HG03135 (cell line): ENCODE data around the gene NAA80.
"Not testable (repeated sequence)": the region's sequence is repeated elsewhere in the genome, so short reads cannot be mapped to it uniquely, and the experiment has no call there.

Experiments used
- ATAC-seq: cut with Tn5 transposase; IDR thresholded peaks from one replicate; pipeline ENCODE4 v1.9.1; 2021; ENCODE audit warnings: mild to moderate bottlenecking, moderate library complexity; ENCODE audit not compliant: unreplicated experiment

NAA80 gene

DNA sequence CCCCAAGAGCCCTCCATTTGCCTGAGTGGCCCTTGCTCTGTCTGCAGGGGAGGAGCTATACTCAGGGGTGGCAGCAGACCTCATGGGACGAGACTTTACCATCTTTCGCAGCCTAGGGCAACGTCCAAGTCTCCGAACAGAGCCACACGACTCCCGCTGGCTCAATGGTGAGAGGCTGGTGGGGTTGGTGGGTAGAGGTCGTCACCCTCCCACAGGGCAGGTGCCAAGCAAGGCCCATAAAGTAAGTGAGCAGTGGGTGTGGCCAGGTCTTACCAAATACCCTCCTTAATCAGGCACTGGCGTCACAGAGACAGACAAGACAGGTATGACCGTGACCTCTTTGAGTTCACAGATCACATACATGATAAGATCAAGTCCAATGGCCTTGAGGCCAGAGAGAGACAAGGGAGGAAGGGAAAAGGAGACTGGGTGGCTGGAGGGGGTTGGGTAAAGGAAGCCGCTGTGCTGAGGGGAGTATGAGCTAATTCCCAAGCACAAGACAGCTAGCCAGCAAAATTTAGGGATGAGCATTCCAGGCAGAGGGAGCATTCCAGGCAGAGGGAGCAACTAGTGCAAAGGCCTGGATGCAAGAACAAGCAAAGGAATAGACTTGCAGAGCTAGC lies 27.8 kb downstream of the NAA80 start:
- no peak for ATAC-seq

DNA sequence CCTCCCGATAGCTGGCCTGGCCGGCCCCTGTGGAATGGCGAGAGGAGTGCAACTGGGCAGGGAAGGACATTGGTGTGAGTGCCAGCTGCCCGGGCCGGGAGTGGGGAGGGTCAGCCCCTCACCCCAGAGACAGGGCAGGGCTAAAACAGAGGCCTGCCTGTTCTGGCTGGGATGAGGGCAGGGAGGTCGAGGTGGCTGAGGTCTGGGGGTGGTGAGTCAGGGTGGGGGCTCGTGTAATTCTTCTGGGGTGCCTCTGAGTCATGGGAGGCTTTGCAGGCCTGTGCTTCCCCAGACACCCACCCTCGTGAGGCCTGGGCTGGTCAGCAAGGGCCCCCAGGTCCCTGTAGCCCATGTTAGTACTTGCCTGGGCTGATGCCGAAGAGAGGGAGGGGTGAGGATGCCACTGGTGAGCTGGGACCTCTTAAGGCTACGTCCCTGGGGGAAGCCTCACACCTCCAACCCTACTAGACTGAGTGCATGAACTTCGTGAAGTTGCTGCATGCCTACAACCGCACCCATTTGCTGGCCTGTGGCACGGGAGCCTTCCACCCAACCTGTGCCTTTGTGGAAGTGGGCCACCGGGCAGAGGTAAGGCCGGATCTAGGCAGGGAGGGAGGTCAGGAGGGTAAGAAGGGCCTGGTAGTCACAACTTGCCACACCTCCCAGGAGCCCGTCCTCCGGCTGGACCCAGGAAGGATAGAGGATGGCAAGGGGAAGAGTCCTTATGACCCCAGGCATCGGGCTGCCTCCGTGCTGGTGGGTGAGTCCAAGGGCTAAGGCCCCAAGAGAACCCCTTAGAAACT lies 28.6 kb downstream of the NAA80 start:
- ATAC-seq, result no peak

DNA sequence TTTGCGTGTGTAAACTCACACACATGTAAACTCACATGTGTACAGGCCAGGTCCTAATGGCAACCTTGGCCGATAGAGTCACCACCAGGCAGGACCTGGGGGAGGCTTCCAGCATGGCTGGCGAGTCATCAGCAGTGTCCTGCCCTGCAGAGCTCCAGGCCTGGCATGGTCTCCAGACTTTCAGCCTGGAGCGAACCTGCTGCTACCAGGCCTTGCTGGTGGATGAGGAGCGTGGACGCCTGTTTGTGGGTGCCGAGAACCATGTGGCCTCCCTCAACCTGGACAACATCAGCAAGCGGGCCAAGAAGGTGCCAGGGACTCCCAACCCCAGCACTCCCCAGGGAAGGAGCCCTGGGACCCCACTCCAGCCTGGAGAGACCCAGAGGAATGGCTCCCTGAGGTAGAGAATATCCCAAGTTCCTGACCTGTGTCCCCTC lies 29.2 kb downstream of the NAA80 start:
- no peak for ATAC-seq

DNA sequence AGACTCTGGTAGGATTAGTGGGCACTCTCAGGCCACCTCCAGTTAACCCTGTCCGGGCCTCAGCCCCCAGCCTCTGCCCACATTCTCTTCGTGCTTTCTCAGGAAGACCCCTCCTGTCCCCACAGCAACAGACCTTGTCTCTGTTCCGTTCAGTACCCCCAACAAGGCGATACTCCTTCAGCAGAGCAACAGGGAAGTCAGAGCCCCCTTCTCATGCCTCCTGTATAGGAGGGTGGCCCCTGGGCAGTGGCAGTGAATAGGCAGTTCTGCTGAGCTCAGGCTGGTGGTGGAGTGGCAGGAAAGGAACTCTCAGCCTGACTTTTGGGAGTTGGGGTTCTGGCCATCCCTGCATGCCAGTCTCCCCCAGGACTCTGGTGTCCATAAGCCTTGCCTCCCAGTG lies 29.7 kb downstream of the NAA80 start:
- ATAC-seq, result no peak

DNA sequence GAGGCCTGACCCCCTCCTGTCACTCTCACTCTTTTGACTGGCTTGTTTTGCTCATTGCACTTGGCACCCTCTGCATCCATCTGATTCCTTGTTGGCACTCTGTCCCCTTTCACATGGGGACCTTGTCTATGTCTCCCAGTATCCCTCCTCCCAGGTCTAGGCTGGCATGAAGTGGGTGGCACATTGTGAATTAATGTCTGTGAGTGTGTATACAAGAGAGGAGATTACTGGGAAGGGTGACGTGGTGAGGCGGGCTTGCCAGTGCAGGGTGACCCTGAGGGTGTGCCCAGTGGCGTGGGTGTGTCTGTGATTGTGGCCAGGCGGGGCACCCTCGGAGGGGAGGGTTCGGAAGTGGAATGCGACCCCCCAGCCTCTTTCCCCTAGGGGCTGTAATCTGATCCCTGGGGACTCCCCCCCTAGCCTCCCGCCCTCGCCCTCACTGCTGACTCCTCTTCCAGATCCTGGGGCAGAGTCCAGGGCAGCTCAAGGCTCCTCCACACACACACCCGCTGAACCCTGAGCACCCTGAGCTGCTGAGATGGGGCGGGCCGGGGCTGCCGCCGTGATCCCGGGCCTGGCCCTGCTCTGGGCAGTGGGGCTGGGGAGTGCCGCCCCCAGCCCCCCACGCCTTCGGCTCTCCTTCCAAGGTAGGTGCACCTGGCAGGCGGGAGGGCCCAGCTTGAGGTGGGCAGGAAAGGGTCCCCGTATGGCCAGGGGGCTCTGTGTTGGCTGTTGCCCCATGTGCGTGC lies 30.3 kb downstream of the NAA80 start, which contains the start of gene SEMA3B:
Gene SEMA3B, plus strand, starts transcription at position 445 of the 749 bp plus-strand sequence. Its CDS starts 94 bp downstream, at position 539.
- ATAC-seq, result no peak

DNA sequence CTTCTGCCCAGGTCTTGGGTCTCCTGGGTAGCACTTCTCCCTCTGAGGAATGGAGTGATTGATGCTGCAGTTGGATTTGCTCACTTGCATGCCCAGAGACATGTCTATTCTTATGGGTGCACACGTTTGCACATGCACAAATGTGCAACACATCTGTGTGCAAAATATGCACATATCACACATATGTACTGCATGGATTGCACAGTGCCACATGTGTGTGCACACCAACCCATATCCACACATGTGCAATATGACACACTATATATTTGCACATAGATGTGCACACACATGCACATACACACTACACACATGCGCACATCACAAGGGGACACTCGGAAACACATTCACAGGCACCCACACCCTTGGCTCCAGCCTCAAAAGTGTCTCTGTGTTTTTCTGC lies 30.9 kb downstream of the NAA80 start:
- ATAC-seq, result no peak

DNA sequence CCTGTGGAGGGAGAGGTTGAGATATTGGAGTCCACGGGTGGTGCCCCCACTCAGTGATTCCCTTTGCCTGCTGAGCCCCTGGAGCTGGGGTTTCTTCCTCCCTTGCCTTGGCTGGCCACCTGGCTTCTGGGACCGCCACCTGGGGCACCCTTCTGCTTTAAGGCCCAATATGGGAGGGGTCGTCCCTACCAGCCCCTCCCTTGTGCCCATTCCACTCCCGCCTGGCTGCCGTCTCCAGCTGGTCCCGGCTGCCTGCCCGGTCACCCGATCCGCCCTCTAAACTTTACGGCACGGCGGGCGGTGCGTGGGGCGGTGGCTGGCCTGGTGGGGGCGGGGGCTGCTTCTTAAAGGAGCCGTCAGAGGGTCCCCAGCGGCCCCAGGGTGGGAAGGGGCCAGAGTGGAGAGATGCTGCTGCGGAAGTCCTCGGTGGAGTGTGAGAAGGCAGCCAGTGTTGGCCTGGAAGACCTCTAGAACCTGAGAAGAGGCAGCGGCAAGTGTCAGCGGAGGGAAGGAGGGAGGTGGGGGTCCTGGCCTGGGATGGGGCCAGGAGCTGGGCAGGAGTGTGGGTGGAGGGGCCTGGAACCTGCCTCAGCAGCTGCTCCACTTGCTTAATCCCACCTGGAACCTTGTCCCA lies 31.8 kb downstream of the NAA80 start:
- no peak for ATAC-seq

DNA sequence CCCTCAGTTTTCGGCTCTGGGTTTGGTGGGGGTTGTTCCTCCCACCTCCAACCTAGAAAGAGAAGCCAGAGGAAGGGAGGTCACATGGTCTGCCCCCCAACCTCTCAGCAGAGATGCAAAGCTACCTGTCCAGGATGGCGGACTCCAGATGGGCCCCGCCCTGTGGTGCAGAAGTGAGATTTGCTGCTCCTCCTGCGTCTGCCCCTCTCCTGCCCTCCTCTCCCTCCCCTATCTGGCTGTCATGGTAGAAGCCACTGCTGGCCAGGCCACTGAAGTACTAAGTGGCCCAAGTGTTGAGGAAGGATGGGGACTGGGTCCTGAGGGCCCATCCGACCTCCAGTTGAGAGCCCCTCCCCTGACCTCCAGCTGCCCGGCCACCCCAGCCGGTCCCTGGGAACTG lies 32.4 kb downstream of the NAA80 start:
- no peak for ATAC-seq

DNA sequence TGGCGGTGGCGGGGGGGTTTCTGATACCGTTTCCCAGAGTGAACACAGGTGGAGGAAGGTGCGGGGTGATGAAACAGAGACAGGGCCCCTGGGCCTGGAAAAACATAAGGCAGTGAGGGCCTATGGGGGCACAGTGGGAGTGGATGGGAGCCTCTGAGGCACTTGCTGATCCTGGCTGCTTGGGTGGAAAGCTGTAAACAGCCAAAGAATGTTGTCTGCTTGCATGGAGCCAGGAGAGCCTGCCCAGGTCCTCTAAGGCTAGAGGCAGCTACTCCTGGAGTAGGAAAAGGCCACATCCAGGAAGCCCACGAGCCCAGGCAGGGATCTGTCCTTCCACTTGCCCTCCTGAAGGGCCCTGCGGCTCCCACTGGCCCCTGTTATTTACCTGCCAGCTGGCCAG lies 33.2 kb downstream of the NAA80 start:
- no peak for ATAC-seq

DNA sequence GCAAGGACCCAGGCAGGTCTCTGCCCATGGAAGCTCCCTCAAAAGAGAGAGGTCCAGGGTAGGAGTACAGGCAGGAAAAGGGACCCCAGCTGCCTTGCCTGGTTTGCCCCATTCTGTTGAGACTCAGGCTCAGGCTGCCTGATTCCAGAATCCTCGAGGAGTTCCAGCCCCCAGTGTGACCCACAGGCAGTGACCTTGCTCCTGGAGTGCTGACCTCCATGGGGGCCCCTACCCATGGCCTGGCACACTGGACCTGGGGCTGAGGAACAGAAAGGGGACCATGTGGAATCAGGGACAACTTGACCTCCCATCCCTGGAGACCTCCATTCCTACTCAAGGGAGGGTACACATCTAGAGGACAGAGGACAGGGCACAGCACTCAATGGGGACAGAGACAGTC lies 33.6 kb downstream of the NAA80 start:
- ATAC-seq, result no peak

DNA sequence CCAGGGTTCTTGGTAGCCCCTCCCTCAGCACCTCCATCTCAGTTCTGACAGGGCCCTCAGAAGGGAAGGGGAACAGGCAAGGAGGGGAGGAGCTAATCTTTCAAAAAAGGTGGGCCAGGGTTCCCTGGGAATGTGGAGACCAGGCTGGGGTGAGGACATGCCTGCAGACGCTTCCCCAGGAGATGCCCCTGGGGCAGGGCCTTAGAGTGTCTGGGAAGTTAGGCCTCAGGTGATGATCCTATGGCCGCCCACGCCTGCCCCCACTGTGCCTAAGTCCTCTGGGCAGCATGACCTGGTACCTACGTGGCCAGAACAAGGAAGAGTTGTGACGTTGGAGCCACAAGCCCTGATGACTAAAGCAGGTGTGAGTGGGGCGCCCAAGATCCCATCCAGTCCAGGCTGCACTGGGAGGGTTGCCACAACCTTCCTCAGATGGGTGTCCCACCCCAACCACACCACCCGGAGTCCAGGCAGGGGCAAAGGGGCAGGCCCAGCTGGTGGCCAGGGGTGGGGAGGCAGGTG lies 34.2 kb downstream of the NAA80 start:
- no peak for ATAC-seq

DNA sequence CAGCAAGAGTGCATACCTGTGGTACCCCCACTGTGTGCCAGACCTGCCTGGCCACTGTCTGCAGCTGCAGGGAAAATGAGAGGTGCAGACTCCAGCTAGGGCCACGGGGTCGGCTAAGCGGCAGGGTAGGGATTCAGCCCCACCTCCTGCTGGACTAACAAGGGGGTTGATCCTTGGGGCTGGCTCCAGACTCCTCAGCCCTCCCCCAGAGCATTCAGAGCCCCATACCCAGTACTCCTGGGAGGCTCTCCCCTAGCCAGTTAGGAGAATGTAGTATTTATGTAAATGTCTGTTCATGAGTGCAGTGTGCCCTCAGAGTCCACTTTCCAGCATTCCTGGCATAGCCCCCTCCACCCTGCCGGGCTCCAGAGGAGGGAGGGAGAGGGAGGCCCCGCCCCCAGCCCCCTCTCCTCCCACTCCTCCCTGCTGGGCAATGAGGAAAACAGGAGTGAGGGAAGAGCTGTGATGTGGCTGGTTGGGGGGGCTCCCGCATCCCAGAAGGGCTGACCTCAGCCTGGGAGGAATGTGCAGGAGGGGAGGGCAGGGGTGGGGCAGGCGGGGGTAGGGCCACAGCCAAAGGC lies 34.7 kb downstream of the NAA80 start:
- ATAC-seq, result no peak

DNA sequence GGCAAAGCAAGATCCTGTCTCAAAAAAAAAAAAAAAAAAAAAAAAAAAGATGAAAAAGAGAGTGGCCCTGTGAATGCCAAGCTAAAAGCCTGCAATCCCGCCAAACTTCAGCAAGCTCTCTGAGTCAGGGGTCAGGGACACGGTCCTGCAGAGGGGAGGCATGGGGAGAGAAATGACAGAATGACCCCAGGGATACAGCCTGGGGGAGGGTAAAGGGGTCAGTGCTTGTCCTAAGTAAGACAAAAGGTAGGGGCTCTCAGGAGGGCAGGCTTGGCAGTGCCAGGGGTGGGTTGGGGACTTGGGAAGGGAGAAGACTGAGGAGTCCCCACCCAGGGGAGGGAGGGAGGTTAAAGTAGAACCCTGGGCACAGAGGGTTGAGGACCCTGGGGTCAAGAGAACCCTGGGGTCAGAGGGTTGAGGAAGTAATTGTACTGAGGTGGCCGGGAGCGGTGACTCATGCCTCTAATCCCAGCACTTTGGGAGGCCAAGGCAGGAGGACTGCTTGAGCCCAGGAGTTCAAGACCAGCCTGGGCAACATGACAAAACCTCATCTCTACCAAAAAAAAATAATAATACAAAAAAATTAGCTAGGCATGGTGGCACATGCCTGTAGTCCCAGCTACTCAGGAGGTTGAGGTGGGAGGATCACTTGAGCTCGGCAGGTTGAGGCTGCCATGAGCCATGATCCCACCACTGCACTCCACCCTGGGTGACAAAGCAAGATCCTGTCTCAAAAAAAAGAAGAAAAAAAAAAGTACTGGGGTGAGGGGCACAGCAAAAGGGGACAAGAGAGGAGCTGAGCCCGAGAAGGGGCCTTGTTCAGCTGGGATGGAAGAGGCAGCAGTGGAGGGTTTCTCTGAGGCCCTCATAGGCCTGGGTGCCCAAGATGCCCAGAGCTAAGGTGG lies 35.5 kb downstream of the NAA80 start:
- ATAC-seq, result no peak

DNA sequence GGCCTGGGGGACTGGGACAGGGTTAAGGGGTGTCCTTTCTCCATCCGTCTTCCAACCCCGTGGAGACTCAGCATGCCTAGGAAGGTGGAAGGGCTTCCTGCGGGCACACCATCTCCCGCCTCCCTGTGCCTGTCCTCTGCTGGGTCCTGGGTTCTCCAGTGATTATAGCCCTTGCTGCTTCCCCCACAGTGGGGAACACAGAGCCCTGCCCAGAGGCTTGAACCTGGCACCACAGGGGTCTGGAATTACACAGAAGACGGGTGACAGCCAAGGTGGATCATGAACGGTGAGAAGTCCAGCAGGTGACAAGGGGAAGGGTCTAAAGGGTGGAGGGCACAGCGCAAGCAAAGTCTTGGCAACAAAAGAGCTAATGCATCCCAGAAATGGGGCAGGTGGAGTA lies 36.4 kb downstream of the NAA80 start:
- ATAC-seq, result no peak

DNA sequence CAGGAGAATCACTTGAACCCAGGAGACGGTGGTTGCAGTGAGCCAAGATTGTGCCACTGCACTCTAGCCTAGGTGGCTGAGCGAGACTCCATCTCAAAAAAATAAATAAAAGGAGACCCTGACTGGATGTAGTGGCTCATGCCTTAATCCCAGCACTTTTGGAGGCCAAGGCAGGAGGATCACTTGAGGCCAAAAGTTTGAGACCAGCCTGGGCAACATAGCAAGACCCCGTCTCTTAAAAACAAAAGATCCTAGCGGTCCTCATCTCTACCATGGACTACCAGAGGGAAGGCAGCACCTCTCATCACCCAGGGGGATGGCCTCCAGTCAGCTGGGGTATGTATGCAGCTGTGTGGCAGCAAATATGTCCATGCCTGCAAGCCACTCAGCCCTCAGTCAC lies 37.0 kb downstream of the NAA80 start:
- ATAC-seq, result not testable (repeated sequence)

DNA sequence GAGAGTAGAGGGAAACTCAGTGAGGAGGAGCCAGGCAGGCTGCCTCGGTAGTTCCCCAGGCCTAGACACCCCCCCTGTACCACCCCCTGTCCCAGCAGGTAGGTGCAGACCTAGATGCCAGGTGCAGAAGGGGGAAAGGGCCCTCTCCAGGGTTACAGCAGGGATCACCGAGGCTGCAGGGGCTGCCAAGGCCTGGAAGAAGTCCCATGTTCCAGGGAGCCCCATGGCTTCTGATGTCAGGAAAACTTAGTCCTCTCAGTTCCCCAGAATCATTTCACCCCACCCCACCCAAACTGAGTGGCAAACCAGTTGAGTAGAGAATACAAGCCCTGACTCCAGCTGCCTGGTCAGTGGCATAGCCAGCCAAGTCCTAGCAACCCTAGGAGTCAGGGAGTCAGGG lies 37.7 kb downstream of the NAA80 start:
- no peak for ATAC-seq

DNA sequence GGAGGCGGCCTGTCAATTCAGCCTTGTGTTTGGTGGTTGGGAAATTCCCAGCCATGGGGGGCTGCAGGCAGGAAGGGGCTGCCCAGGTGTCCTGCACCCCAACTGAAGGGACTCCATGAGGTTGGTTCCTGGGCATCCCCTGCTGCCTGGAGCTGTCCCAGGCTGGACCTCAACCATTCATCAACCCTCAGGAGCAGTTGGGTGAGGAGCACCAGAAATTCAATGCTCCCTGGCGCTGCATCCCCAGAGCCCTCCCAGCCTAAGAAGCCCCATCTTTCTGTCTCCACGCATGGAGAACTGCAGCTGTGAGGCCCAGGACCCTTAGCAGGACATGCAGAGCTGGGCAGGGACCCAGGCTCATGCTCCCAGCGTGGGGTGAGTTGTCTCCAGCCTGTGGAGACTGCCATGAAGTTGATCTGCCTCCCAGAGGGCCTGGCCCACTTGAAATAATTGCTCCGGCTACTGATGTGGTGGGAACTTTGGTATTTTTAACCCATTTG lies 38.2 kb downstream of the NAA80 start:
- no peak for ATAC-seq

DNA sequence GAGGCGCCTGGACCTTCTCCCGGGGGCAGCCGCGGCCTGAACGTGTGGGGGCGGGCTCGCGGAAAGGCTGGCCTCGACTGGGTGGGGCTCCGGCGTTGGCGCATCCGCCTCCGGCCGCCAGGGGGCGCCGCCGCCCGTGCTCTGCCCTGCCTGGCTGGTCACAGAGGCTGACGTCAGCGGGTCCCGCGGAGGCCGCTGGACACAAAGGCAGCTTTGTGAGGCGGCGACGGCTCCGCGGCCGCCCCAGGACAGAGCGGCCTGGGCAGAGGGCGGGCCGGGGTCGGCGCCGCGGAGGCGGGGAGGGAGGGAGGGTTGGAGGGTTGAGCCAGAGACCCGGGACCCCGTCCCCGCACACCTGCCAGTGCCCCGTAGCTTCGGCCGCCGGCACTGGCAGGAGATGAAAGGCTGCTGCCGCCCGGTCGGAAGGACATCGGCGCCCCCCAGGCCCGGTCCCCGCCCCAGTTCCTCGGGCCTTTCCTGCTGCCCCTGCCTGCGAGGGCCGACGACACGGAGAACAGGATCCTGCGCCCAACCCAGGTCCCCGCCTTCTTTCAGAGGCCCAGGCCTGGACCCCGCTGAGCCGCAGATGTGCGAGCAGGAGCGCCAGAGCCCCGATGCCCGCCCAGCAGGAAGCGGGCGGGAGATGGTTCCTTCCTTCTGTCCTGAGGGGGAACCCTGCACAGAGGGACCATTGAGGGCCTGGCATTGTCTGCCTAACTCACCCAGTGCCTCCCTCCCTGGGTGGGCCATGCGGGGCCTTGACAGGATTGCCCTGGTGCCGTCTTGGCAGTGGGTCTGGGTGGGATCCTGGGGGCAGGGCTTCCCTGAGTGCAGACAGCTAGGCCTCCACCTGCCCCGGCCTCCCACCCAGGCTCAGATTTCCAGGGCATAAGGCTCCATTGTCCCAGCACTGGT lies 38.9 kb downstream of the NAA80 start:
- peak; percentile 70 for ATAC-seq
